Stimulated activated CD4-positive, alpha-beta T cell treated with anti-CD3 and anti-CD28 coated beads, Interleukin-1b, Interleukin-23, amount 100 ng/mL, for 48 hours (primary cell): ENCODE results near the gene WASHC1.
A peak's percentile ranks its signal among the peaks of the same experiment; 100 is the strongest.
"Not testable (repeated sequence)": the region's sequence is repeated elsewhere in the genome, so short reads cannot be mapped to it uniquely, and the experiment has no call there.

Source experiments
- DNase-seq: peaks from one replicate; pipeline ENCODE4 v3.0.0-alpha.2; 2020

The WASHC1 gene

DNA sequence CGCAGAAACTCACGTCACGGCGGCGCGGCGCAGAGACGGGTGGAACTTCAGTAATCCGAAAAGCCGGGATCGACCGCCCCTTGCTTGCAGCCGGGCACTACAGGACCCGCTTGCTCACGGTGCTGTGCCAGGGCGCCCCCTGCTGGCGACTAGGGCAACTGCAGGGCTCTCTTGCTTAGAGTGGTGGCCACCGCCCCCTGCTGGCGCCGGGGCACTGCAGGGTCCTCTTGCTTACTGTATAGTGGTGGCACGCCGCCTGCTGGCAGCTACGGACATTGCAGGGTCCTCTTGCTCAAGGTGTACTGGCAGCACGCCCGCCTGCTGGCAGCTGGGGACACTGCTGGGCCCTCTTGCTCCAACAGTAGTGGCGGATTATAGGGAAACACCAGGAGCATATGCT, 18.1 kb downstream of the WASHC1 start:
- peak; percentile 94 for DNase-seq

DNA sequence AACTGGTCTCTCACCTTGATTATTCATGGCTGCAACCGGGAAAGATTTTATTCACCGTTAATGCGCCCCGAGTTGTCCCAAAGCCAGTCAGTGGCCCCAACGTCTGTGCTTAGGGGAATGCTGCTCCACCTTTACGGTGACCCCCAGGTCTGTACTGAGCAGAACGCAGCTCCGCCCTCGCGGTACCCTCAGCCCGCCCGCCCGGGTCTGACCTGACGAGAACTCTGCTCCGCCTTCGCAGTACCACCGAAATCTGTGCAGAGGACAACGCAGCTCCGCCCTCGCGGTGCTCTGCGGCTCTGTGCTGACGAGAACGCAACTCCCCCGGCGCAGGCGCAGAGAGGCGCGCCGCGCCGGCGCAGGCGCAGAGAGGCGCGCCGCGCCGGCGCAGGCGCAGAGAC, 18.6 kb downstream of the WASHC1 start:
- peak; percentile 9 for DNase-seq

DNA sequence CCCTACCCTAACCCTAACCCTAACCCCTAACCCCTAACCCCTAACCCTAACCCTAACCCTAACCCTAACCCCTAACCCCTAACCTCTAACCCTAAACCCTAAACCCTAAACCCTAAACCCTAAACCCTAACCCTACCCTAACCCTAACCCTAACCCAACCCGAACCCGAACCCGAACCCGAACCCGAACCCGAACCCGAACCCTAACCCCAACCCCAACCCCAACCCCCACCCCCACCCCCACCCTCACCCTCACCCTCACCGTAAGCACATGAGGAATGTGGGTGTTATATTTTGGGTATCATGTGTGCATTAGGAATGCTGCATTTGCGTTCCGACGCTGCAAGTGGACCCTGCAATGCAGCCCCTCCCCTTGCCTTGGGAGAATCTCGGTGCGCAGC, 19.0 kb downstream of the WASHC1 start:
- DNase-seq = not testable (repeated sequence)
